HUES48 (cell line): ENCODE data around the gene SNAPIN.

Source experiments
- H3K27ac ChIP-seq: one replicate; pipeline ENCODE4 v1.7.0; 2013; ENCODE audit warnings: low read depth, low read length, inconsistent platforms
- H3K27me3 ChIP-seq: 2 replicates; pipeline ENCODE4 v1.6.1; 2013; ENCODE audit warnings: mild to moderate bottlenecking, low read length; ENCODE audit not compliant: control insufficient read depth, insufficient read depth
- H3K36me3 ChIP-seq: 2 replicates; pipeline ENCODE4 v1.6.1; 2013; ENCODE audit warnings: low read length; ENCODE audit not compliant: control insufficient read depth, insufficient read depth
- H3K4me1 ChIP-seq: 2 replicates; pipeline ENCODE4 v1.6.1; 2013; ENCODE audit warnings: mild to moderate bottlenecking, low read length; ENCODE audit not compliant: control insufficient read depth, insufficient read depth
- H3K4me3 ChIP-seq: 2 replicates; pipeline ENCODE4 v1.5.1; 2013; ENCODE audit warnings: mild to moderate bottlenecking, low read depth, low read length
- H3K9ac ChIP-seq: 2 replicates; pipeline ENCODE4 v1.6.1; 2013; ENCODE audit warnings: mild to moderate bottlenecking, low read depth, low read length, moderate library complexity
- H3K9me3 ChIP-seq: 2 replicates; pipeline ENCODE4 v1.6.1; 2013; ENCODE audit warnings: low read length; ENCODE audit not compliant: control insufficient read depth, insufficient read depth

The SNAPIN gene

GRCh38 chr1:153614906-153615305 lies 43.6 kb upstream of the SNAPIN start:
- Histone ChIP-seq H3K36me3 (no peaks in the 10 kb centered on the region), H3K4me1 (peaks cover 16% of the 10 kb centered on the region), H3K4me3 (no peak overlapping the region), H3K27me3 (no peaks in the 10 kb centered on the region), H3K9ac (no peak overlapping the region), H3K27ac (no peak overlapping the region), H3K9me3 (no peaks in the 10 kb centered on the region)

GRCh38 chr1:153615406-153615805 lies 43.1 kb upstream of the SNAPIN start:
- peaks cover 16% of the 10 kb centered on the region for H3K4me1 ChIP-seq
- H3K36me3 ChIP-seq = no peaks in the 10 kb centered on the region
- H3K27me3 ChIP-seq = no peaks in the 10 kb centered on the region
- H3K4me3 ChIP-seq = no peak overlapping the region
- no peak overlapping the region for H3K27ac ChIP-seq
- no peaks in the 10 kb centered on the region for H3K9me3 ChIP-seq
- no peak overlapping the region for H3K9ac ChIP-seq

DNA sequence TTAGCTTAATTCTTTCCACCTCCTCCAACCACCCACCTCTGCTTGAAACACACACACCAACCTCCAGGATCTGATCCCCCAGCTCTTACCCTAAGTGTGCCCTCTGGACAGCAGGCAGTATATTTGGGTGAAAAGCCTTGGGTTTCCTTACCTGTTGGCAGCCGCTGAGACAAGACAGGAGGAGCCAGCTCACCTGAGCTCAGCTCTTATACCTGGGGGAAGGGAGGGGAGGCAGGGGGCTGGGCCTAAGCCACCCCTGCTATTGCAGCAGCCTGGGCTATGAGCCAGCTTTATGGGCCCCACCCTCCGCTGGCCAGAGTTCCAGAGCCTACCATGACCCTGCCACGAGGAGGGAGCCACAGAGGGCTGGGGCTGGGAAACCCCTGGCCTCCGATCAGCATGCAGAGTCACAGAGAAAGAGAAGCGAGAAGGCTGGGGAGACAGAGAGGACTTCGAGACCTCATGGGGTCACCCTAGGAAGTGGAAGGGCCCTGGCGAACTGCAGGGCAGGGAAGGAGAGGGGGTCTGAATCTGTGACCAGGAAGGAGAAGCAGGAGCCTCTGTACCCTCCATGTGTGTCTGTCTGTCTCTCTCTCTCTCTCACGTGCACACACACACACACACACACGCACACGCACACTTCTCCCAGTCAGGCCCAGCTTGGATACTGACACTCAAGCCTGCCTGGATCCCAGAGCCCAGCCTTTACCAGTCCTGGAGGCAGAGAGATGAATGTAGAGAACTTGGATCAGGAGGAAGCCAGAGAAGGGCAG lies 42.2 kb upstream of the SNAPIN start, which contains the start of gene S100A14:
Gene S100A14, minus strand, starts transcription at position 182 of the 773 bp plus-strand sequence. CDS start 467 bp downstream, outside the sequence.
- Histone ChIP-seq H3K27ac (no peak within 1 kb of the TSS), H3K4me1 (peaks cover 16% of the 10 kb centered on the region), H3K9ac (no peak within 1 kb of the TSS)

DNA sequence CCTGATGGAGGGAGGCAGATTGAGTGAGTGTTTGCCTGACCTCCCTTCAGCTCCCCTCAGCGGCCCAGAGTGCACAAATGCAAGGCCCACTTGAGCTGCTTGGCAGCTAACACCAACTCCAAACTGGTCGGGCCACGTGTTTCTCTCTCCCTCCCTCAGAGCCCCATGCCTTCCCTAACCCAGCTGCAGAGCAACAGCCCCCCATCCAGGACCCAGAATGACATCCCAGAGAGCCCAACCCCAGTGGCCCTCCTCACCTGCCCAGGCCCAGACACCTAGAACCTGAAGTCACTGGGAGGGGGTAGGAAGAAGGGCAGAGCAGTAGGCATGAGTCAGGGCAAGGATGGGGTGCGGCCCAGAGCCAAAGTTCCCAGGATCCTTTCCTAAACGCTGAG lies 41.6 kb upstream of the SNAPIN start:
- peaks cover 16% of the 10 kb centered on the region for H3K4me1 ChIP-seq

More for the DNA sequence above, 42.2 kb upstream of the SNAPIN start, which contains the start of gene S100A14:
- no peaks in the 10 kb centered on the region for H3K36me3 ChIP-seq
- H3K9me3 ChIP-seq = no peaks in the 10 kb centered on the region
- H3K27me3 ChIP-seq = no peaks in the 10 kb centered on the region
- H3K4me3 ChIP-seq = no peak within 1 kb of the TSS

GRCh38 chr1:153617663-153618062 lies 40.8 kb upstream of the SNAPIN start:
- H3K36me3 ChIP-seq = 0 out of 2 replicates have a peak, but pooled peaks cover 3% of the 10 kb centered on the region
- H3K27me3 ChIP-seq = no peaks in the 10 kb centered on the region
- peaks cover 9% of the 10 kb centered on the region for H3K4me1 ChIP-seq
- H3K27ac ChIP-seq = no peak overlapping the region
- H3K9ac ChIP-seq = no peak overlapping the region
- no peak overlapping the region for H3K4me3 ChIP-seq
- no peaks in the 10 kb centered on the region for H3K9me3 ChIP-seq

More for the DNA sequence above, 41.6 kb upstream of the SNAPIN start:
- Histone ChIP-seq H3K9ac (no peak overlapping the region), H3K36me3 (no peaks in the 10 kb centered on the region), H3K4me3 (no peak overlapping the region), H3K27me3 (no peaks in the 10 kb centered on the region), H3K9me3 (no peaks in the 10 kb centered on the region), H3K27ac (no peak overlapping the region)

- H3K27me3 ChIP-seq = no peaks in the 10 kb centered on the region
- no peaks in the 10 kb centered on the region for H3K9me3 ChIP-seq
- H3K4me3 ChIP-seq = no peak overlapping the region
- no peak overlapping the region for H3K27ac ChIP-seq
- no peak overlapping the region for H3K9ac ChIP-seq
- H3K36me3 ChIP-seq = peaks cover 8% of the 10 kb centered on the region; the same call in 1 of the 2 replicates
- H3K4me1 ChIP-seq = peaks cover 11% of the 10 kb centered on the region; the same call in 1 of the 2 replicates
These were observed 39.3 kb upstream of the SNAPIN start for GRCh38 chr1:153619171-153619570.

DNA sequence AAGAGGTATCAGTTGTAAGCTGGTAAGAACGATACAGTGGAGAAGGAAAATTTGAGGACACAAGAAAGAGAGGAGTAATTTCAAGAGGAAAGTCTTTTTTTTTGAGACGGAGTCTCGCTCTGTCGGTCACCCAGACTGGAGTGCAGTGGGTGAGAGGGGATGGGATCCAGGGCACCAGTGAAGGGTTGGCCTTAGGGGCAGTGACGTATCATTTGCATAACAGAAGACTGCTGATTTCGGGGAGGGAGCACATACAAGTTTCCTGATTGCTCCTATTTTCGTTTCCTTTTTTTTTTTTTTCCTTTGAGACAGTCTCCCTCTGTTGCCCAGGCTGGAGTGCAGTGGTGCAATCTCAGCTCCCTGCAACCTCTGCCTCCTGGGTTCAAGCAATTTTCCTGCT lies 35.4 kb upstream of the SNAPIN start:
- no peaks in the 10 kb centered on the region for H3K27me3 ChIP-seq
- H3K4me3 ChIP-seq = no peak overlapping the region
- no peak overlapping the region for H3K9ac ChIP-seq
- H3K27ac ChIP-seq = no peak overlapping the region
- H3K4me1 ChIP-seq = peaks cover 21% of the 10 kb centered on the region
- H3K9me3 ChIP-seq = no peaks in the 10 kb centered on the region
- peaks cover 8% of the 10 kb centered on the region; the same call in 1 of the 2 replicates for H3K36me3 ChIP-seq

- no peak overlapping the region for H3K4me3 ChIP-seq
- H3K9me3 ChIP-seq = no peaks in the 10 kb centered on the region
- H3K36me3 ChIP-seq = peaks cover 8% of the 10 kb centered on the region; the same call in 1 of the 2 replicates
- H3K9ac ChIP-seq = no peak overlapping the region
- no peaks in the 10 kb centered on the region for H3K27me3 ChIP-seq
- H3K27ac ChIP-seq = no peak overlapping the region
- H3K4me1 ChIP-seq = peaks cover 23% of the 10 kb centered on the region
These were observed 33.4 kb upstream of the SNAPIN start for GRCh38 chr1:153624965-153625611.

- Histone ChIP-seq H3K4me1 (peaks cover 23% of the 10 kb centered on the region), H3K27me3 (no peaks in the 10 kb centered on the region), H3K27ac (peak overlapping the region; percentile 84), H3K9me3 (no peaks in the 10 kb centered on the region), H3K36me3 (peaks cover 8% of the 10 kb centered on the region; the same call in 1 of the 2 replicates), H3K9ac (0 out of 2 replicates have a peak overlapping the region, but pooled peaks have one; percentile 58), H3K4me3 (peak overlapping the region; percentile 73)
These were observed 32.0 kb upstream of the SNAPIN start for GRCh38 chr1:153626477-153626903.

DNA sequence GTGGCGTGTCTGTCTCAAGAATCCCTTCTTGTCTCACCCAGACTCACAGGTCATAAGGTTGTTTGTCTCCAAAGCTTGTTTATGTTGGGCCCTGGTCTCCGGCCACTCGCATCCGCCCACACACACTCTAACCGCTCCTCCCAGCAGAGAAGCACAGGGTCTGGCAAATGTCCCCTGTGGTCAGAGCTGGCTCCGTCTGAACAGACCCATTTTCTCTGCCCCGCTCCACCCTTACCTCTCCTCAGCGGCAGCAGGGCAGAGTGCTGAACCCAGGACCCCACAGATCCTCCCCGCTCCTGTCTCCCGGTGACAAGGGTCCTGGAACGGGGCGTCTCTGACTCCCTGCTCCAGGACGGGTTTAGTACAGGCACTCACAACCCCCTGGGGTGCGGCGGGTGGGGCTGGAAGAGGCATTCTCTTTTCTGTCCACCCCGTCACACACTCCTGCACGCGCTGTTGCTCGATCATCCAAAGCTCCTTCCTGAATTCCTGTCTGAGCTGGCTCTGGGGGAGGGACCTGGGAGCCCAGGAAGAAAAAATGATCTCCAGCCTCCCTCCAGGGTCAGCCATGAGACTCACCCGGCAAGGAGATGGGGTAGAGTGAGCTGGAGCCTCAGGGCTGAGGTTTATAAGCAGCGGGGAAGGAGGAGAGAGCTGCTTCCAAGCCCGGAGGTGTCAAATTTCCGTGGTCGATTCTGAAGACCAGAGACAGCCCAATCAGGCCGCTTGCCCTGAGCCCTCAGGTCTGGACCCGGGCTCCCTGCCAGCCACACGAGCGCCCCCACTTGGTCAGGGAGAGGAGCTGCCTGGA lies 31.4 kb upstream of the SNAPIN start, which contains the start of gene S100A13:
Gene S100A13, minus strand, starts transcription at position 602 of the 811 bp plus-strand sequence. CDS start 1,033 bp downstream, outside the sequence.
- peak within 1 kb of the TSS; percentile 84 for H3K27ac ChIP-seq
- no peaks in the 10 kb centered on the region for H3K9me3 ChIP-seq
- H3K4me1 ChIP-seq = peaks cover 23% of the 10 kb centered on the region
- peak within 1 kb of the TSS; percentile 58 for H3K9ac ChIP-seq
- no peaks in the 10 kb centered on the region for H3K27me3 ChIP-seq
- H3K4me3 ChIP-seq = peak within 1 kb of the TSS; percentile 73
- peaks cover 8% of the 10 kb centered on the region; the same call in 1 of the 2 replicates for H3K36me3 ChIP-seq
